ENCODE data around the gene HPCAL4.

The HPCAL4 gene

GRCh38 chr1:39729842-39730241 lies 38.6 kb upstream of the HPCAL4 start:
- DNase-seq (ENCODE audit: low spot score) = no peak
- Histone ChIP-seq H3K4me3 (no peak overlapping the region), H3K27ac (no peak overlapping the region)
- TF ChIP-seq CTCF (IDR thresholded peaks at IDR 0.05) = no peak

GRCh38 chr1:39729030-39729429 lies 37.8 kb upstream of the HPCAL4 start:
- Histone ChIP-seq H3K27ac (no peak overlapping the region), H3K4me3 (no peak overlapping the region)
- DNase-seq (ENCODE audit: low spot score) = no peak
- no peak for TF ChIP-seq CTCF (IDR thresholded peaks at IDR 0.05)

- TF ChIP-seq CTCF (IDR thresholded peaks at IDR 0.05) = no peak
- Histone ChIP-seq H3K4me3 (no peak overlapping the region), H3K27ac (no peak overlapping the region)
- DNase-seq (ENCODE audit: low spot score) = no peak
Observed at GRCh38 chr1:39727932-39728317, 36.7 kb upstream of the HPCAL4 start.

- TF ChIP-seq CTCF (IDR thresholded peaks at IDR 0.05) = no peak
- Histone ChIP-seq H3K4me3 (no peak overlapping the region), H3K27ac (no peak overlapping the region)
- DNase-seq (ENCODE audit: low spot score) = no peak
Observed at GRCh38 chr1:39727221-39727931, 36.1 kb upstream of the HPCAL4 start.

- Histone ChIP-seq H3K27ac (no peak overlapping the region), H3K4me3 (no peak overlapping the region)
- TF ChIP-seq CTCF (IDR thresholded peaks at IDR 0.05) = no peak
- no peak for DNase-seq (ENCODE audit: low spot score)
Observed at GRCh38 chr1:39726600-39726999, 35.4 kb upstream of the HPCAL4 start.

- no peak overlapping the region for H3K4me3 ChIP-seq
- H3K27ac ChIP-seq = no peak overlapping the region
- no peak for TF ChIP-seq CTCF (IDR thresholded peaks at IDR 0.05)
- no peak for DNase-seq (ENCODE audit: low spot score)
Observed at GRCh38 chr1:39722495-39722894, 31.3 kb upstream of the HPCAL4 start.

- no peak for TF ChIP-seq CTCF (IDR thresholded peaks at IDR 0.05)
- H3K4me3 ChIP-seq = no peak overlapping the region
- no peak overlapping the region for H3K27ac ChIP-seq
Observed at GRCh38 chr1:39721664-39722063, 30.4 kb upstream of the HPCAL4 start.

More at GRCh38 chr1:39721664-39722063, 30.4 kb upstream of the HPCAL4 start:
- no peak for DNase-seq (ENCODE audit: low spot score)

Measured in coronary artery (tissue), 2 donors.